ENCODE data around the gene CDC42EP4.
A peak's percentile ranks its signal among the peaks of the same experiment; 100 is the strongest.

CDC42EP4 gene, protein sequence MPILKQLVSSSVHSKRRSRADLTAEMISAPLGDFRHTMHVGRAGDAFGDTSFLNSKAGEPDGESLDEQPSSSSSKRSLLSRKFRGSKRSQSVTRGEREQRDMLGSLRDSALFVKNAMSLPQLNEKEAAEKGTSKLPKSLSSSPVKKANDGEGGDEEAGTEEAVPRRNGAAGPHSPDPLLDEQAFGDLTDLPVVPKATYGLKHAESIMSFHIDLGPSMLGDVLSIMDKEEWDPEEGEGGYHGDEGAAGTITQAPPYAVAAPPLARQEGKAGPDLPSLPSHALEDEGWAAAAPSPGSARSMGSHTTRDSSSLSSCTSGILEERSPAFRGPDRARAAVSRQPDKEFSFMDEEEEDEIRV

GRCh38 chr17:73311781-73312641, at the start of gene CDC42EP4:
Gene CDC42EP4, minus strand, starts transcription at chr17:73312001. Its CDS starts 25,501 bp downstream, at chr17:73286500.
- TF ChIP-seq, protein P1, sequence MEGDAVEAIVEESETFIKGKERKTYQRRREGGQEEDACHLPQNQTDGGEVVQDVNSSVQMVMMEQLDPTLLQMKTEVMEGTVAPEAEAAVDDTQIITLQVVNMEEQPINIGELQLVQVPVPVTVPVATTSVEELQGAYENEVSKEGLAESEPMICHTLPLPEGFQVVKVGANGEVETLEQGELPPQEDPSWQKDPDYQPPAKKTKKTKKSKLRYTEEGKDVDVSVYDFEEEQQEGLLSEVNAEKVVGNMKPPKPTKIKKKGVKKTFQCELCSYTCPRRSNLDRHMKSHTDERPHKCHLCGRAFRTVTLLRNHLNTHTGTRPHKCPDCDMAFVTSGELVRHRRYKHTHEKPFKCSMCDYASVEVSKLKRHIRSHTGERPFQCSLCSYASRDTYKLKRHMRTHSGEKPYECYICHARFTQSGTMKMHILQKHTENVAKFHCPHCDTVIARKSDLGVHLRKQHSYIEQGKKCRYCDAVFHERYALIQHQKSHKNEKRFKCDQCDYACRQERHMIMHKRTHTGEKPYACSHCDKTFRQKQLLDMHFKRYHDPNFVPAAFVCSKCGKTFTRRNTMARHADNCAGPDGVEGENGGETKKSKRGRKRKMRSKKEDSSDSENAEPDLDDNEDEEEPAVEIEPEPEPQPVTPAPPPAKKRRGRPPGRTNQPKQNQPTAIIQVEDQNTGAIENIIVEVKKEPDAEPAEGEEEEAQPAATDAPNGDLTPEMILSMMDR (IDR thresholded peaks at IDR 0.05; ENCODE audit: extremely low read depth, insufficient read depth, missing control alignments) = no peak
- peak; percentile 92 for DNase-seq (ENCODE audit: low spot score)
- in situ Hi-C loops (cut with MboI; ENCODE audit: low pct_unique_long_range_greater_than_20kb, low sequenced_read_pairs, unreplicated experiment) = no loop called here

DNA sequence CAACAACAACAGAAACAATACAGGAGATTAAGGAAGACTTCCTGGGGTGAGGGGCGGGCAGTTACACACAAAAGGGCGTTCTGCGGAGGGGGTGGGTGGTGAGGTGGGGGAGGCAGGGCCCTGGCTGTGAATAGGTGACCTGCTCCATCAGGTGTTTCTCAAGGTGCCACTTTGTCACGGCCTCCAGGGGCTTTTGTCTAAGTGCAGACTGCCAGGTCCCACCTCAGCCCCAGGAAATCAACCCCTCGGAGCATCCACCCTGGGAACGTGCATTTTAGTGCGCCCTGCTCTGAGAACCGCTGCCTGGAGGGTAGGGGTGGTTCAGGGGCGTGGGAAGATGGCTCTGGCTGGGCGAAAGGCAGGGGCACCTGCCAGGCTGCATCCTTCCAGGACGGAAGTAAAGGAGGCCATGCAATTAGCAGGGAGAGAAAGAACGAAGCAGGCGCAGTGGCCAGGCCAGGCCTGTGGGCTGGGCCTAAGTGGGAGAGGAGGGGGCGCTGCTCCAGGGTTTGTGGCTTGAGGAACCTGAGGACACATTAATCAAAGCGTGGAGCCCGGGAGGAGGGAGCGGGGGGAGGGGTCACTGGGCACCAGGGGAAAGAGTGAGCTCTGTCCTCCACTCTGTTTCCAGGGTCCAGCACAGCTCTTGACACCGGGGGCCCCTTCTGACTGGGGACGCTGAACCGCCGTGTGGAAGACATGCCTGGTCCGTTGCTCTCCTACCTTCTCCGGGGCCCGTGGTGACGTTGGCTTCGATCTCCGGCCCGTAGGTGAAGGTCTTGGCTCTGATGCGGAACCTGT, 49.4 kb upstream of the CDC42EP4 start:
- in situ Hi-C loops (cut with MboI; ENCODE audit: low pct_unique_long_range_greater_than_20kb, low sequenced_read_pairs, unreplicated experiment) = loop anchor here (10.0 to 25.0 kb wide), 2 partner anchors 636 to 799 kb away; no protein-coding TSS in a partner anchor
- no peak for DNase-seq (ENCODE audit: low spot score)
- TF ChIP-seq, protein P1 (IDR thresholded peaks at IDR 0.05; ENCODE audit: extremely low read depth, insufficient read depth, missing control alignments) = no peak

DNA sequence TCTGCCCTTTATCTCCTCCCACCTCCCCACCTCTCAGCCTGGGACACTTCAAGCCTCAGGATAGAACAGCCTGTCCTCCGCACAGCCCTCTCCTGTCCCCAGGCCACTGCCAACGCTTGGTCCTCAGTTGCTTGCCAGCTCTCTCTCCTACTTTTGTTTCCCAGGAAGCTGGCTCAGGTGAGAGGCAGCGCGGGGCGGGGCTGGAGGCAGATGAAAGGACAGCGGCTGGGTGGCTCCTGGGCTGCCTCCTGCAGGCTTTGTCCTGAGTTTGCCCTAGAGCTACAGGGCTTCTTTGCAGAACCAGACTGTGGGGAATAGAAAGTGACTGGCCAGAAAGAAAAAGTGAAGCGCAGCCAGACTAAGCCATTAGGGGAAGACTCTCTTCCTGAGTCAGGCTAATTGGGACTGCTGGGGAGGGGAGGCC, 48.2 kb upstream of the CDC42EP4 start:
- in situ Hi-C loops (cut with MboI; ENCODE audit: low pct_unique_long_range_greater_than_20kb, low sequenced_read_pairs, unreplicated experiment) = loop anchor here (10.0 to 25.0 kb wide), 2 partner anchors 635 to 798 kb away; no protein-coding TSS in a partner anchor
- DNase-seq (ENCODE audit: low spot score) = no peak

GRCh38 chr17:73359352-73359751, 47.6 kb upstream of the CDC42EP4 start:
- no peak for DNase-seq (ENCODE audit: low spot score)
- TF ChIP-seq, protein P1 (IDR thresholded peaks at IDR 0.05; ENCODE audit: extremely low read depth, insufficient read depth, missing control alignments) = no peak
- in situ Hi-C loops (cut with MboI; ENCODE audit: low pct_unique_long_range_greater_than_20kb, low sequenced_read_pairs, unreplicated experiment) = loop anchor here (25.0 kb wide), 1 partner anchor 797 kb away; no protein-coding TSS in a partner anchor

More for the DNA sequence above, 48.2 kb upstream of the CDC42EP4 start:
- TF ChIP-seq, protein P1 (IDR thresholded peaks at IDR 0.05; ENCODE audit: extremely low read depth, insufficient read depth, missing control alignments) = no peak

- TF ChIP-seq, protein P1 (IDR thresholded peaks at IDR 0.05; ENCODE audit: extremely low read depth, insufficient read depth, missing control alignments) = no peak
- in situ Hi-C loops (cut with MboI; ENCODE audit: low pct_unique_long_range_greater_than_20kb, low sequenced_read_pairs, unreplicated experiment) = loop anchor here (25.0 kb wide), 1 partner anchor 796 kb away; no protein-coding TSS in a partner anchor
- no peak for DNase-seq (ENCODE audit: low spot score)
Measured at GRCh38 chr17:73358668-73359067, 46.9 kb upstream of the CDC42EP4 start.
